GM12878 (cell line): Measurements from ENCODE around the gene MIF. TPM values are rescaled to one million over a fixed set of nuclear protein-coding genes. Genes with fewer than 3 reads are reported as not detected.

Experiments
- ATAC-seq: fragments of 200-7000 bp; cut with Tn5 transposase; 3 replicates; pipeline ENCODE4 v1.9.1; 2020; ENCODE audit warnings: mild to moderate bottlenecking, moderate library complexity
- BruUV-seq: library from RNA; stranded (reverse); fragments of 400-500 nt; replicated peaks from 2 replicates; lab custom pipeline; 2021; lab: Mats Ljungman, UMichigan
- CTCF ChIA-PET: fragments of 300-600 bp; sonication (Branson Sonifier 250); formaldehyde crosslinking; extraction: SDS; loops from one replicate; lab custom pipeline; 2021; ENCODE audit warnings: inconsistent platforms; lab: Yijun Ruan, JAX
- POLR2A ChIA-PET: fragments of 350-600 bp; formaldehyde crosslinking; extraction: SDS; loops from one replicate; lab custom pipeline; 2021; ENCODE audit warnings: inconsistent platforms; lab: Charles Lee
- RAD21 ChIA-PET: fragments of 300-600 bp; sonication (Branson Sonifier 250); formaldehyde crosslinking; loops from one replicate; lab custom pipeline; 2023; ENCODE audit warnings: antibody characterized with exemption; ENCODE audit not compliant: unreplicated experiment; lab: Charles Lee
- SMC1A ChIA-PET: fragments of 300-600 bp; sonication (Branson Sonifier 250); formaldehyde crosslinking; loops from one replicate; lab custom pipeline; 2023; ENCODE audit not compliant: unreplicated experiment, uncharacterized antibody; lab: Charles Lee
- DNase-seq: peaks from one replicate; pipeline ENCODE4 v3.0.0-alpha.2; 2011; ENCODE audit warnings: low read depth, low spot score
- FAIRE-seq: peaks from 3 replicates; lab custom pipeline; 2011; peaks lifted over from hg19 to GRCh38; lab: Jason Lieb, UNC
- H2AFZ ChIP-seq: 2 replicates; pipeline ENCODE4 v1.6.0; 2011; ENCODE audit warnings: low read depth, low read length, control low read depth; ENCODE audit not compliant: control insufficient read depth
- H3K27ac ChIP-seq: 2 replicates; pipeline ENCODE4 v1.5.1; 2011; ENCODE audit warnings: control low read depth; ENCODE audit not compliant: control insufficient read depth, insufficient read depth
- H3K27me3 ChIP-seq, 2 experiments: replicated peaks in 1 of 2; 2 replicates each; pipeline versions ENCODE4 v1.6.0 to v1.6.1; 2011; ENCODE audit warnings: low read length in 1 of 2; ENCODE audit not compliant: control insufficient read depth in 2 of 2, insufficient read depth in 2 of 2
- H3K36me3 ChIP-seq, 2 experiments: 2 replicates each; pipeline ENCODE4 v1.5.1; 2011; ENCODE audit warnings: low read length in 1 of 2; ENCODE audit not compliant: control insufficient read depth in 2 of 2, insufficient read depth in 2 of 2
- H3K4me1 ChIP-seq: 2 replicates; pipeline ENCODE4 v1.6.1; 2011; ENCODE audit warnings: mild to moderate bottlenecking, low read length, moderate library complexity, mixed read lengths; ENCODE audit not compliant: control insufficient read depth, insufficient read depth
- H3K4me2 ChIP-seq: 2 replicates; pipeline ENCODE4 v1.6.0; 2011; ENCODE audit warnings: control low read depth; ENCODE audit not compliant: control insufficient read depth, insufficient read depth
- H3K4me3 ChIP-seq: fragments of 200-600 bp; sonication (generic); 2 replicates; pipeline ENCODE4 v1.5.1; 2016
- H3K79me2 ChIP-seq: 2 replicates; pipeline ENCODE4 v1.6.0; 2011; ENCODE audit warnings: low read length; ENCODE audit not compliant: control insufficient read depth, insufficient read depth
- H3K9ac ChIP-seq: 2 replicates; pipeline ENCODE4 v1.8.0; 2011; ENCODE audit warnings: low read length, control low read depth, mixed read lengths; ENCODE audit not compliant: control insufficient read depth, insufficient read depth
- H3K9me3 ChIP-seq: replicated peaks from 3 replicates; pipeline ENCODE4 v1.5.1; 2011; ENCODE audit warnings: mild to moderate bottlenecking, low read length; ENCODE audit not compliant: control insufficient read depth, insufficient read depth
- H4K20me1 ChIP-seq: 2 replicates; pipeline ENCODE4 v1.6.0; 2011; ENCODE audit not compliant: control insufficient read depth, insufficient read depth
- CBX5 ChIP-seq: sonication (generic); IDR thresholded peaks from 2 replicates; pipeline ENCODE4 v1.6.1; 2016; ENCODE audit warnings: low read depth, moderate library complexity, mild to moderate bottlenecking, inconsistent platforms
- CREM ChIP-seq: IDR thresholded peaks from 2 replicates; pipeline ENCODE4 v1.6.1; 2014; ENCODE audit warnings: antibody characterized with exemption, low read depth
- HSF1 ChIP-seq: fragments of 150-350 bp; IDR thresholded peaks from 2 replicates; pipeline ENCODE4 v1.6.1; 2014; ENCODE audit warnings: mild to moderate bottlenecking, low read depth, low read length
- MEF2A ChIP-seq: IDR thresholded peaks from 2 replicates; pipeline ENCODE4 v1.6.1; 2011; ENCODE audit warnings: low read depth, mild to moderate bottlenecking, low read length, moderate library complexity; ENCODE audit not compliant: insufficient read depth
- NRF1 ChIP-seq: conservative IDR thresholded peaks from 2 replicates; pipeline ENCODE4 v1.6.1; 2011; ENCODE audit warnings: mild to moderate bottlenecking, low read depth, low read length, improper control_type of control experiment
- RELA ChIP-seq: fragments of 450-650 bp; IDR thresholded peaks from 2 replicates; pipeline ENCODE4 v1.8.0; 2014; ENCODE audit warnings: borderline replicate concordance; ENCODE audit not compliant: partially characterized antibody
- SMC3 ChIP-seq: IDR thresholded peaks from 2 replicates; pipeline ENCODE4 v1.6.1; 2011; ENCODE audit warnings: low read length, improper control_type of control experiment, borderline replicate concordance
- ZBTB33 ChIP-seq: fragments of 450-650 bp; IDR thresholded peaks from 2 replicates; pipeline ENCODE4 v1.6.1; 2017; ENCODE audit warnings: mild to moderate bottlenecking
- WGBS: methylation state at CpG from one replicate; pipeline ENCODE4 v1.1.6; 2016; ENCODE audit warnings: low lambda C conversion rate; ENCODE audit not compliant: insufficient replicate concordance, insufficient coverage; ENCODE audit errors: missing lambda C conversion rate; 5-methylcytosine and 5-hydroxymethylcytosine counted together
- in situ Hi-C: fragments of 300-500 bp; cut with MboI; formaldehyde crosslinking; loops from 9 replicates; pipeline ENCODE4 v1.14.3; 2018; ENCODE audit warnings: mixed read lengths
- intact Hi-C: fragments of 100-400 bp; cut with micrococcal nuclease; formaldehyde crosslinking; loops from one replicate; pipeline ENCODE4 v1.14.2; 2022; ENCODE audit not compliant: unreplicated experiment
- polyA plus RNA-seq, 11 experiments: library from polyadenylated mRNA; depleted of rRNA in 4 of 11; unstranded in 6 of 11; stranded (reverse) in 5 of 11; fragments of >200 nt; fragmentation: Nextera tagmentation in 4 of 11; fragmentation: Illumina TruSeq in 1 of 11; extraction: Ambion mirVana in 4 of 11; extraction: Trizol in 1 of 11; gene quantifications; 1 replicate in 1 of 11; 2 replicates in 10 of 11; pipeline versions ENCODE4 v1.2.1 to v1.2.3, GENCODE V29; 2011 to 2016; ENCODE audit warnings: inconsistent platforms in 2 of 11, missing spikeins in 2 of 11, low read depth in 1 of 11
- total RNA-seq, 4 experiments: library from RNA; depleted of rRNA in 3 of 4; stranded (reverse); fragments of >200 nt in 3 of 4; fragmentation: Illumina TruSeq in 1 of 4; extraction: Trizol in 1 of 4; gene quantifications; 2 replicates each; pipeline versions ENCODE4 v1.2.1 to v1.2.3, GENCODE V29; 2013 to 2021
- TF ChIP-seq, protein P1 (sequence below): IDR thresholded peaks from 2 replicates; pipeline ENCODE4 v1.6.1; 2012; ENCODE audit warnings: improper control_type of control experiment, low read depth, low read length; ENCODE audit not compliant: insufficient replicate concordance

The MIF gene
- total and polyA plus RNA-seq, 10 of the 15 experiments (the other 5 are each of a cell fraction or from before 2014, with no cell fraction given) = 37.7 to 2,972 (median 766) TPM

- no peaks in the 10 kb centered on the region for H3K9me3 ChIP-seq
- ChIA-PET RAD21 (no interaction called here), POLR2A (no interaction called here), CTCF (interaction anchor here (1.6 to 6.2 kb wide), 2 partner anchors 17 to 62 kb away, joined by 3 to 37 read pairs; partner anchors contain the start of gene MIF), SMC1A (interaction anchor here (1.7 kb wide), 1 partner anchor 17 kb away, joined by 4 read pairs; the partner anchor contains the start of gene MIF)
- H3K4me1 ChIP-seq = peaks cover 2% of the 10 kb centered on the region; the same call in 1 of the 2 replicates
- no peak overlapping the region for H3K4me2 ChIP-seq
- FAIRE-seq = no peak
- no peak overlapping the region for H2AFZ ChIP-seq
- peaks cover 7% of the 10 kb centered on the region for H3K79me2 ChIP-seq
- 87% methylated on average over 12 of the region's 12 CpGs for WGBS
- H3K9ac ChIP-seq = no peak overlapping the region
- no peaks in the 10 kb centered on the region for H4K20me1 ChIP-seq
- no peak overlapping the region for H3K4me3 ChIP-seq
- BruUV-seq = no TSS peak
- H3K36me3 ChIP-seq = peaks cover 0 to 4% of the 10 kb centered on the region in 2 experiments; a peak in 1 of 4 replicates
- intact Hi-C loops (no loop called here), in situ Hi-C loops (no loop called here)
- H3K27me3 ChIP-seq = no peaks in the 10 kb centered on the region
- no peak overlapping the region for H3K27ac ChIP-seq
- no peak for ATAC-seq
- TF ChIP-seq CBX5 (no peak), HSF1 (no peak), ZBTB33 (no peak), NRF1 (no peak), SMC3 (no peak), RELA (no peak), MEF2A (no peak), CREM (no peak)
- TF ChIP-seq, protein P1, sequence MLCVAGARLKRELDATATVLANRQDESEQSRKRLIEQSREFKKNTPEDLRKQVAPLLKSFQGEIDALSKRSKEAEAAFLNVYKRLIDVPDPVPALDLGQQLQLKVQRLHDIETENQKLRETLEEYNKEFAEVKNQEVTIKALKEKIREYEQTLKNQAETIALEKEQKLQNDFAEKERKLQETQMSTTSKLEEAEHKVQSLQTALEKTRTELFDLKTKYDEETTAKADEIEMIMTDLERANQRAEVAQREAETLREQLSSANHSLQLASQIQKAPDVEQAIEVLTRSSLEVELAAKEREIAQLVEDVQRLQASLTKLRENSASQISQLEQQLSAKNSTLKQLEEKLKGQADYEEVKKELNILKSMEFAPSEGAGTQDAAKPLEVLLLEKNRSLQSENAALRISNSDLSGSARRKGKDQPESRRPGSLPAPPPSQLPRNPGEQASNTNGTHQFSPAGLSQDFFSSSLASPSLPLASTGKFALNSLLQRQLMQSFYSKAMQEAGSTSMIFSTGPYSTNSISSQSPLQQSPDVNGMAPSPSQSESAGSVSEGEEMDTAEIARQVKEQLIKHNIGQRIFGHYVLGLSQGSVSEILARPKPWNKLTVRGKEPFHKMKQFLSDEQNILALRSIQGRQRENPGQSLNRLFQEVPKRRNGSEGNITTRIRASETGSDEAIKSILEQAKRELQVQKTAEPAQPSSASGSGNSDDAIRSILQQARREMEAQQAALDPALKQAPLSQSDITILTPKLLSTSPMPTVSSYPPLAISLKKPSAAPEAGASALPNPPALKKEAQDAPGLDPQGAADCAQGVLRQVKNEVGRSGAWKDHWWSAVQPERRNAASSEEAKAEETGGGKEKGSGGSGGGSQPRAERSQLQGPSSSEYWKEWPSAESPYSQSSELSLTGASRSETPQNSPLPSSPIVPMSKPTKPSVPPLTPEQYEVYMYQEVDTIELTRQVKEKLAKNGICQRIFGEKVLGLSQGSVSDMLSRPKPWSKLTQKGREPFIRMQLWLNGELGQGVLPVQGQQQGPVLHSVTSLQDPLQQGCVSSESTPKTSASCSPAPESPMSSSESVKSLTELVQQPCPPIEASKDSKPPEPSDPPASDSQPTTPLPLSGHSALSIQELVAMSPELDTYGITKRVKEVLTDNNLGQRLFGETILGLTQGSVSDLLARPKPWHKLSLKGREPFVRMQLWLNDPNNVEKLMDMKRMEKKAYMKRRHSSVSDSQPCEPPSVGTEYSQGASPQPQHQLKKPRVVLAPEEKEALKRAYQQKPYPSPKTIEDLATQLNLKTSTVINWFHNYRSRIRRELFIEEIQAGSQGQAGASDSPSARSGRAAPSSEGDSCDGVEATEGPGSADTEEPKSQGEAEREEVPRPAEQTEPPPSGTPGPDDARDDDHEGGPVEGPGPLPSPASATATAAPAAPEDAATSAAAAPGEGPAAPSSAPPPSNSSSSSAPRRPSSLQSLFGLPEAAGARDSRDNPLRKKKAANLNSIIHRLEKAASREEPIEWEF = no peak
- TF ChIP-seq, all 136 proteins: peak for 0
- DNase-seq = no peak
Observed at GRCh38 chr22:23911318-23911980, 17.3 kb downstream of the MIF start.
